HK-2 (cell line): ENCODE data around the gene RAB1B.

Source experiments
- DNase-seq: peaks from one replicate; pipeline ENCODE4 v3.0.0-alpha.2; 2018; ENCODE audit not compliant: unreplicated experiment

RAB1B gene

DNA sequence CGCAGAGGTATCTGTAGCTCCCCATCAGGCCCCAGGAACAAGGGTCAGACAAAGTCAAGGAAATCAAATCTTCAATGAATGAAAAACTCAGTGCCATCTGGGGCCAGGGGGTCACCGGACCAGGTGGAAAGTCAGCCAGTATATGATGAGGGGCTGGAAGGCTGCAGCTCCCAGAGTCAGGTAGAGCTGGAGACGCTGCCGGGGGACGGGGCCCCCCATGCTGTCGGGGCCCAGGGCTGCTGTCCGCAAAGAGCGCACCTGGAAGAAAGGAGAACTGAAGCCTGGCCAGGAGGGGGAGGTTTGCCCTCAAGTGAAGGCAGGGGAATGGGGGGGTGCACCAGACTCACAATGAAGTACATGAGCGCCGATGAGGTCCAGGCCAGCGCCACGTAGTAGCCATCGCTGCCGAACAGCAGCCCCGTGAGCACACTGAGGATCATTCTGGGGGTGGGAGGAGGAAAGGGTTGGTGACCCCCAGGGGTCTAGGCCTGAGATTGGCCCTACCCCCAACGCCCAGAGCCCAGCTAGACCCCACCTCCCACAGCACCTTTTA, 16.2 kb downstream of the RAB1B start:
- DNase-seq = no peak

GRCh38 chr11:66285250-66285947, 17.0 kb downstream of the RAB1B start:
- no peak for DNase-seq

GRCh38 chr11:66286699-66287098, 18.3 kb downstream of the RAB1B start:
- no peak for DNase-seq

DNA sequence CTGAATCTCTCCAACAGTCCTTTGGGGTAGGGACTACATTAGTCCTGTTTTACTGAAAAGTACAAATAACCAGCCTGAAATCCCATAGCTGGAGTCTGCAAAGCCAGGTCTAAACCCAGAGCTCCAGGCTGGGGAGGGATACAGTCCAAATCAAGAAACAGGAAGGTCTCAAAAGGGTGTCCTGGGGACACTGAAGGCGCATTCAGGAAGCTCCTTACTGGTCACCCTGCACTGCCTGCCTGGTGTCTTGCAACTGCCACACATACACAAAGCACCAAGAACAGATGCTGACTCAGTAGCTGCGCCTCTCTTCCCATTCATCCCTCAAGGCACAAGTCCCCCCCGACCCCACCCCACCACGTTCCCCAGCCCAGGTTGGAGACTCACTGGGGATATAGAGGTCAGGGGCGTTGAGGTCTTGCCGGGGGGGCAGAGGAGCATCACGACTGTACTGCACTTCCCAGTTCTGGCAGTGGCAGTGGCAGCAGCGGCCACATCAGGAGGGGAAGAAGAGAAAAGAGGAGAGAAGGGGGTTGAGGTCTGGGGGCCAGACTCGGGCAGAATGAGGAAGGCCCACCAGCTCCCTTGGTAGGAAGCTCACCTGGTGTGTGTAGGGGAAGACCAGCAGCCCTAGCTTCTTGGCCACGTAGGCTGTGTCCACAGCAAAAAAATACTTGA, 18.9 kb downstream of the RAB1B start:
- no peak for DNase-seq

- DNase-seq = no peak
Observed at GRCh38 chr11:66287889-66288670, 19.6 kb downstream of the RAB1B start.

DNA sequence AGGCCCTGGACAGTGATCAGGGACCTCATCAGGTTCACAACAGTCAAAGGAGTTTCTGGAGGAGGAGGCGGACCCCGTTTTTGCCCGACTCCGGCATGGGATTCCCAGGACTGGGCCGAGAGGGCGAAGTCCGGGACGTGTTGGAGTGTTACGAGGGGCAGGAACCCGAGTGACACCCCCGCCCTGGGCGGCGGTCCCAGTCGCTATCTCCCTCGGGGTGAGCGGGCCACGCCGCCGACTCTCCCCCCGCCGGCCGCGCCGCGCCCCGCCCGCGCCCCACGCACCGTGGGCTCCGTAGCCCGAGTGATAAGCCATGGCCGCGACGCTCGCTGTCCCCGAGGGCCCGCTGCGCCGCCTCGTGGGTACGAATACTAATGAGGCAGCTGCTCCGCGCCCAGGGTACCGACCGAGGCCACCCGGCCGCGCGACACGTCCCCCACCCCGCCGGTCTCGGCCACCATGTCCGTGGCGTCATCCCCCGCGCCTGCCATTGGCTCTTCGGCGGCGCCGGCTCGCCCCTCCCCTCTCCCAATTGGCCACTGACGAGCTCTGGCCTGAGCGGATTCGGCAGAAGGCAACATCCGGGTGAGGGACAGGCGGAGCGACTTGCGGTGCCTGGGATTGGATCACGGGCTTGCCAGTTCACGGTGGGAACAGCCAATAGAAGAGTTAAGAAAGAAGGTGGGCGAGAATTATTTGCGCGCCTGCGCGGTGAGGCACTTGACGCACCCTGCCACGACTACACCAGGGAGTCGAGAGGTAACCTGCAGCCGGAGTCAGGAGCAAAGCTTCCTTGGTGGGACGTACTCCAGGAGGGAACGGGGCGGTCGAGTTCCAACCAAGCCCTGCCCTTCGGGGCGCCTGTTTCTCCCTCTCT, 20.5 kb downstream of the RAB1B start, which contains the start of gene YIF1A:
TSS of gene YIF1A (minus strand) at position 473 of the 877 bp plus-strand sequence. CDS start at position 315, 158 bp downstream.
- DNase-seq = peak; percentile 96

DNA sequence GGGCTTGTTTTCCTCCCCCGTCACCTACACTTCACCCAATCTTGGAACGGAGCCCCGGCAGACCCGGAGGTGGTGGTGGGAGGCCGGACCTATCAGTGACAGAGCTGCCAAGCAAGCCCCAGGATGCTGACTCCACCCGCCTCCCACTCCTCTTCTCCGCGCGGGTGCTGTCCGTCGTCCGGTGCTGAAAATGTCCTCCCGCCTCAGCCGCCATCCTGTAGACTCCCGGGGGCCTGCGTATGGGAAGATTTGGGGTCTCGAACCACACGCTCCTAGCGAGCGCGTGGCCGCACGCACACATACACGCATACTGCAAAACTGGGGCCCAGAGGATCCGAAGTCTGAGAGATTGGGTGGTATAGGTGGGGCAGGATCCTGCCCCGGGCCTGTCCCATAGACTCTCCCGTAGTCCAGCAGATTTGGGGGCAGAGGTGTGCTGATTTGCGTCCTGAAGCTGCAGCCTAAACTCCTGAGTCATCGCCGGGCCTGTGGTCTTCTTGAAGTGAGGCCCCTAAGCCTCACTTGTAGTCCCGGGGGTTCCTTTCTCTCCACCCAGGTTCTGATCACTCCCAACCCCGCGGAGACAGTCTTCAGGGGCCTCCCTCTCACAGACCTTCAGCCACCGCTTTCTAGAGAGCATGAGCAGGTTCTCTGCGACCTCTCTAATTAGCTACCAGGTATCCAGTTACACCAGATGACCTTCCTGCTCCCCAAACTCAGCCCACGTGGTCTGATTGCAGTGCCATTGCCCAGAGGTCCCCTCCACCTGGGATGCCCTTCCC, 21.3 kb downstream of the RAB1B start:
- DNase-seq = no peak

DNA sequence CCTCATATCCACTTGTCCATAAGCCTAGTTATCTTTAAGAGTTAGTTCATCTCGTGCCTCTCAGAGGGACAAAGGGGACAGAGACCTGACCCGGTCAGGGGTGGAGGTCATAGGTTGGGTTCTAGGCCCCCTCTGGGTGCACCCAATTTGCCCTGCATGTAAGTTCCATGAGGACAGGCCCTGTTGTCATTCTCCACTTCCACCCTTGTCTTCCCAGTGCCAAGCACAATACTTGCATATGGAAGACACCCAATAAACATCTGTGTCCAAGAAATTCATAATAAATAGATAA, 21.8 kb downstream of the RAB1B start:
- DNase-seq = no peak

GRCh38 chr11:66291303-66291705, 22.9 kb downstream of the RAB1B start:
- DNase-seq = no peak

DNA sequence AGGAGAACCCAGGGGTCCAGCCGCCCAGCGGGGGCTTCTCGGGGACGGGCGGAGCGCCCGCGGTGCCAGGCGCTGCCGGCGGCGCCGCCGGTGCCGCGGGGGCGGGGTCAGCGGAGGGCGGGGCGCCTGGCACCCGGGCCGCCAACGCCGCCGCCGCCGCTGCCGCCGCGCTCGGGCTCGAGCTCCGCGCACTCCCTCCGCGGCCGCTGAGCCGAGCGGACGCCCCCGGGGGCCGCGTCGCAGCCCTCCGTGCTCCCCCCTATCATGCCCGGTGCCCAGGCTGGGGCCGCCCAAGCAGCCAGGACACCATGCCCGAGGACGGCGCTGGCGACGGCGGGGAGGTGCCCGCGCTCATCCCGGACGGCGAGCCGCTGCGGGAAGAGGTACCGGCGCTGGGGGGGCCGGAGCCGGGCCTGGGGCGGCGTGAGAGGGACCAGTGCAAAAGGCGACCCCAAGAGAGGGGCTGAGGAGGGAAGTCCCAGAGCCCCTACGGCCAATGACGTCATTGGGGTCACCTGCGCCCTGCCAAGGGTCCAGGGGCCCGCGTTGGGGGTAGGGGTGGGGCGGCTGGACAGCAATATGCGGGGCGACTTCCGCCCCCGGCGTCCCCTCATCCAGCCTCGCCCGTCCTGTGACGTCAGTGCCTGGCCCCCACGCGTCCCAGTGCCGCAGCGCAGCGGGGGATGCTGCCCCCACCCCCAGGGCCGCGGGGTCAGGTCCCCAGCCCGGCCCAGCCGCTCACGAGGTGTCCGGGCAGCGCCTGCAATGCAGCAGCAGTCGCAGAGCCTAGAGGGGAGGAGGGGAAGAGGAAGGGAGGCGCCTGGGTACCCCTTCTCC, 23.5 kb downstream of the RAB1B start, which contains the start of gene TMEM151A:
TSS of gene TMEM151A (plus strand) at position 189 of the 837 bp plus-strand sequence. CDS start at position 309, 120 bp downstream.
- DNase-seq = no peak

DNA sequence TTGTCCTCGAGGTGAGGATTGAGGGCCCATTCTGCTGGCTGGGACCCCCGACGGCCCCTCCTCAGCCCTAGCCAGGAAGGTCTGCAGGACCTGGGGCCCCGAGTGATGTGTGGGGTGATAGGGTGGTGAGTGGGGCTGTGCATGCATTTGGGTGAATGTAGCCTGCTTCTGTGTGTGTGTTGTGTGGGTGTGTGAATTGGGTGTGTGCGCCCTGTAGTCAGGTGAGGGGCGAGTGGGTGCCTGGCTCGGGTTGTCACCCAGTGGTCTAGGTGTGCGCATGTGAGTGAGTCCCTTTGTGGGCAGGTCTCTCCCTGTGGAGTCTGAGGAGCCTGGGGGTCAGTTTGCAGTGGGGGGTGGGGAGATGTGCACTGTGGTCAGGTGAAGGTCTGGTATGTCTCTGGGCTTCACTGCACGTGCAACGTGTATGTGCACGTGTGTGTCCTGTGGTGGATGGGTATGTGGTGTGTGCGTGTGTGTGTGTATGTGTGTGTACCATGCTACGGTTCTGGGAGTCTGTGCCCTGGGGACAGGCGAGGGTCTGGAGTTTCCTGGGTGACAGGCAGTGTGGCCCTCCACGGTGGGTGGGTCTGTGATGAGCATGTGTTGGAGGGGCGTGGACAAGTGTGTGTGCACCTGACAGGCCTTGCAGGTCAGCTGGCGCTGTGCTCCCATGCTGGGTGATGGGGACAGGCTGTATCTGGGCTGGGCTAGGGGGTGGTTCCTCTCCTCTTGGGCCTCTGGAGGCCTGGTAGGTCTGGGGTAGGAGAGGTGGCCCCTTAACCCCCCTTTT, 24.3 kb downstream of the RAB1B start:
- no peak for DNase-seq

- DNase-seq = no peak
Observed at GRCh38 chr11:66293352-66293751, 24.9 kb downstream of the RAB1B start.

GRCh38 chr11:66293777-66294625, 25.6 kb downstream of the RAB1B start:
- DNase-seq = no peak

DNA sequence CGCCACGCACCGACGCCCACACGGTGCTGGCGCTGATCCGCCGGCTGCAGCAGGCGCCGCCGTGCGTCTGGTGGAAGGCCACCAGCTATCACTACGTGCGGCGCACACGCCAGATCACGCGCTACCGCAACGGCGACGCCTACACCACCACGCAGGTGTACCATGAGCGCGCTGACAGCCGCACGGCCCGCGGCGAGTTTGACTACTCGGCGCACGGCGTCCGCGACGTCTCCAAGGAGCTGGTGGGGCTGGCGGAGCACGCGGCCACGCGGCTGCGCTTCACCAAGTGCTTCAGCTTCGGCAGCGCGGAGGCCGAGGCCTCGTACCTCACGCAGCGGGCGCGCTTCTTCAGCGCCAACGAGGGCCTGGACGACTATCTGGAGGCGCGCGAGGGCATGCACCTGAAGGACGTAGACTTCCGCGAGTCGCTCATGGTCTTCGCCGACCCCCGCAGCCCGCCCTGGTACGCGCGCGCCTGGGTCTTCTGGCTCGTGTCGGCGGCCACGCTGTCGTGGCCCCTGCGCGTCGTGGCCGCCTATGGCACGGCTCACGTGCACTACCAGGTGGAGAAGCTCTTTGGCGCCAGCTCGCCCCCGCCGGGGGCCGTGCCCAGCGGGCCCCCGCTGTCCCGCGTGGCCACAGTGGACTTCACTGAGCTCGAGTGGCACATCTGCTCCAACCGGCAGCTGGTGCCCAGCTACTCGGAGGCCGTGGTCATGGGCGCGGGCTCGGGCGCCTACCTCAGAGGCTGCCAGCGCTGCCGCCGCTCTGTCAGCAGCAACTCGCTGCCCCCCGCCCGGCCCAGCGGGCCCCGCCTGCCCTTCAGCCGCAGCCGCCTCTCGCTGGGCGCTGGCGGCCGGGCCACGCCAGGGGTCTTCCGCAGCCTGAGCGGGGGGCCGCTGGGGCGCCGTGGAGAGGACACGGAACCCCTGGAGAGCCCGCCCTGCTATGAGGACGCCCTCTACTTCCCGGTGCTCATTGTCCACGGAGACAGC, 26.5 kb downstream of the RAB1B start:
- no peak for DNase-seq

- DNase-seq = no peak
Observed at GRCh38 chr11:66297610-66298009, 29.2 kb downstream of the RAB1B start.

GRCh38 chr11:66299186-66299585, 30.7 kb downstream of the RAB1B start:
- no peak for DNase-seq

- no peak for DNase-seq
Observed at GRCh38 chr11:66302656-66303055, 34.2 kb downstream of the RAB1B start.
